LNCAP (cell line): ENCODE measurements around the gene ALDH1A3.

Experiments
- TF ChIP-seq, protein P1 (sequence below): fragments of 450-650 bp; IDR thresholded peaks from 2 replicates; pipeline ENCODE4 v1.5.1; 2017; ENCODE audit warnings: mild to moderate bottlenecking

ALDH1A3 gene

DNA sequence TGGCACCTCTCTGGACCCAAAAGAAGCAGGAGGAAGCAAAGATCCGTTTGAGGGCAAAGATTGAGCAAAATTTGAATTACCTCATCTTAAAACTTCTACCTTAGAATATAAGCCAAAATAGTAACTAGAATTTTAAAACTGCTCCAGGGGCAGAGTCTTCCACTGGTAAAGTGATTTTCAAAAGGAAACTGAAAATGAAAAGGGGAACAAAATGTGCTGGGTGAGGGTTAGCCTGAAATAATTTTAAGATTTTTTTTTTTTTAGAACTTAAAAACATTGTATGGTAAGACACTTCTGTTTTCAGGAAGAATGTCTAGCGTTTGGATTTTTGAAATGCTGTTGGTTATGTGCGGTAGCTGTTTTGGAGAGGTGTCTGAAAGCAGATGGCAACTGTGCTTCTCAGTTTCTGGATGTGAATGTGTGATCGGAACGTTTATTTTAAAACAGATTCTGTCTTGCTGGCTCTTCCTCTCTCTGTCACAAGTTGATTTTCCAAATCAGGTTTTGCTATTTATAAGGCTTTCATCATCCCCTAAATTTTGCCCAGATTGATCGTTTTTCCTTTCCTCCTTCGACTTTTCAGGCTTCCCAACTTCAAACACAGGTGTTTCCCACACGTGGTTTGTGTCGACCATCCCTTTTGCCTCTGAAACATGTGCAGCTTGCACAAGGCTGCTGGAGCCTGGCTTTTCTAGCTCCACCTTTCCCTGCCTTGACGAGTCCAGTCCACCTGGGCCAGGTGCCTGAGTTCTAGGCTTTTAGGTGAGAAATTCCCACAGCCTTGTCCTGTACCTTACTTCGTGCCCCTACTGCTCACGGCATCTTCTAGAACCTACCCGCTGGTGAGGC, 42.8 kb downstream of the ALDH1A3 start:
- TF ChIP-seq, protein P1, sequence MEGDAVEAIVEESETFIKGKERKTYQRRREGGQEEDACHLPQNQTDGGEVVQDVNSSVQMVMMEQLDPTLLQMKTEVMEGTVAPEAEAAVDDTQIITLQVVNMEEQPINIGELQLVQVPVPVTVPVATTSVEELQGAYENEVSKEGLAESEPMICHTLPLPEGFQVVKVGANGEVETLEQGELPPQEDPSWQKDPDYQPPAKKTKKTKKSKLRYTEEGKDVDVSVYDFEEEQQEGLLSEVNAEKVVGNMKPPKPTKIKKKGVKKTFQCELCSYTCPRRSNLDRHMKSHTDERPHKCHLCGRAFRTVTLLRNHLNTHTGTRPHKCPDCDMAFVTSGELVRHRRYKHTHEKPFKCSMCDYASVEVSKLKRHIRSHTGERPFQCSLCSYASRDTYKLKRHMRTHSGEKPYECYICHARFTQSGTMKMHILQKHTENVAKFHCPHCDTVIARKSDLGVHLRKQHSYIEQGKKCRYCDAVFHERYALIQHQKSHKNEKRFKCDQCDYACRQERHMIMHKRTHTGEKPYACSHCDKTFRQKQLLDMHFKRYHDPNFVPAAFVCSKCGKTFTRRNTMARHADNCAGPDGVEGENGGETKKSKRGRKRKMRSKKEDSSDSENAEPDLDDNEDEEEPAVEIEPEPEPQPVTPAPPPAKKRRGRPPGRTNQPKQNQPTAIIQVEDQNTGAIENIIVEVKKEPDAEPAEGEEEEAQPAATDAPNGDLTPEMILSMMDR: no peak

DNA sequence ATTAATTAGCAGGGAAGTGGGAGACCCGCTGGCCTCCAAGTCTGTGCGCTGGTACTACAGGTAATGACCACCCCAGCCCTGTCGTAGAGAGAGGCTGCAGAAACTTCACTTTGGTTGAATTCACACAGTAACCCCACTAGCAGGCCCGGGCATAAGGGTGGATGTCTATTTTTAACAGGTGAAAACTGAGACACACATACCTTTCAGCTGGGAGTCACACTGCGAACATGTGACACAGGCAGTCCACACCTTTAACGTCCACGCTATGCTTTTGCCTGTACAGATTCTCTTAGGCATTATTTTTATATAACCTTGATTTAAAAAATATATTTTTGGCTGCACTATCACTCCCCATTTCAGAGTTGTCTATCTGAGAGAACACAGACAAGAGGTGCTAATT, 43.4 kb downstream of the ALDH1A3 start:
- TF ChIP-seq, protein P1: no peak

DNA sequence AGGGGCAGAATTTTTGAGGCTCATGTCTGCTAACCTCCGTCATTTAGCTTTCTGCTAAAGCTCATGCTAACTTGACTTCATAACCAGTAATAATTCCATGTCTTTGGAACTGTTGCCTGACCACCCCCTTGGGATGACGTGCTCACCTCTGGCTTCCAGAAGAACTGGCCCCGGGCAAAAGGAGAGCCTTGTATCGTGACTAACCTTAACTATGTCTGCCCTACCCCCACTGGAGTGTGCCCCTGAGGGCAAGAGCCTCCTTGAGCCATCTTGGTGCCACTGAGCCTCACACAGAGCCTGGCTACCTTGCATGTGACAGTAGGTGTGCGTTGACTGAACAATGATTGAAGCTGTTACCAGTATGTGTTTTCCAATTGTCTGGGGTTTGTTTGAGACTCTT, 44.3 kb downstream of the ALDH1A3 start:
- TF ChIP-seq, protein P1: no peak

DNA sequence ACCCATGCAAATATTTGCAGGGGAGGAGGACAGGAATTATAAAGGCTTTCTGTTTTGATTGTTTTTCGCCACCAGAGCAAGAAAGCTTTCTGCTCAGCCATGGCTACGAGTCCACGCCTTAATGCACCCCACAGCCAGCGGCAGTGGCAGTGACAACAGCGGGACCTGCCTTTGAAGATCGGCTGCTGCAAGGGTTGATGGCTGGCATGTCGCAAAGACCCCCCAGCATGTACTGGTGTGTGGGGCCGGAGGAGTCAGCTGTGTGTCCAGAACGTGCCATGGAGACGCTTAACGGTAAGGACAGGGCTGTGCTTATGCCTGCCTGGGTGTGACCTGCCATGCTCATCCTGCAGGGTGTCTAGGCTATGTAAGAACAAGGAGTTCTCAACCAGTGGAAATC, 44.8 kb downstream of the ALDH1A3 start:
- TF ChIP-seq, protein P1: no peak

DNA sequence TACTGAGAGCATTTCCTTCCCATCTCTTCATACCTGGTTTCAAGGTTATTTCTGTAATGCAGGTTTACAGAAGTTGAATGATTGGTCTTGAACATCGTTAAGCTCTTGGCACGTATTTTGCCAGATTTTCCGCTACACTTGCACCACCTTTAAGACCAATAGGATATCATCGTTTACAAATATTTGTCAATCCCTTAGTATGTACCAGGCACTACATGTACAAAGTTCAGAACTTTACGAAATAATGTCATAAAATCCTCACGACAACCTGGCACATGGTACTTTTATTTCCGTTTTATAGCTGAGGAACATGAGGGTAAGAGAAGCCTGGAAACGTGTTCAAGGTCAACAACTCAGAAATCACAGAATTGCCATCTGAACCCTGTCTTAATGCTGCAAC, 45.8 kb downstream of the ALDH1A3 start:
- TF ChIP-seq, protein P1: no peak

DNA sequence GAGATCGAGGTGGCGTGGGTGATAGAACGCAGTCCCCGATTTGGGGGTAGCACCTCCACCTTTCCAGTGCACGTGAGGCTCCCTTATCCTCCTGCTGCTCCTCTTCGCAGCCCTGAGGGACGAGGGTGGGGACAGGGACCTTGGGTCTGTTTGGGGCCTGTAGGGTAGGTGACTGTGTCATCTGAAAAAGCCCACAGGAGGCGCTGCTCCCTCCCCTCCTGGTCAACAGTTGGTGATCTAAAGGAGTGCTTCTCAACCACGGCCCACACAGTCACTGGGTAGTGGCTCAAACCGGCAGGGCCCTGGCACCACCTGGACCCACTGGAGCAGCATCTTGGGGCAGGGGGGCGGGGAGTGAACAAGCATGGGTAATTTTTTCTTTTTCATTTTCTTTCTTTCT, 46.6 kb downstream of the ALDH1A3 start:
- TF ChIP-seq, protein P1: no peak

DNA sequence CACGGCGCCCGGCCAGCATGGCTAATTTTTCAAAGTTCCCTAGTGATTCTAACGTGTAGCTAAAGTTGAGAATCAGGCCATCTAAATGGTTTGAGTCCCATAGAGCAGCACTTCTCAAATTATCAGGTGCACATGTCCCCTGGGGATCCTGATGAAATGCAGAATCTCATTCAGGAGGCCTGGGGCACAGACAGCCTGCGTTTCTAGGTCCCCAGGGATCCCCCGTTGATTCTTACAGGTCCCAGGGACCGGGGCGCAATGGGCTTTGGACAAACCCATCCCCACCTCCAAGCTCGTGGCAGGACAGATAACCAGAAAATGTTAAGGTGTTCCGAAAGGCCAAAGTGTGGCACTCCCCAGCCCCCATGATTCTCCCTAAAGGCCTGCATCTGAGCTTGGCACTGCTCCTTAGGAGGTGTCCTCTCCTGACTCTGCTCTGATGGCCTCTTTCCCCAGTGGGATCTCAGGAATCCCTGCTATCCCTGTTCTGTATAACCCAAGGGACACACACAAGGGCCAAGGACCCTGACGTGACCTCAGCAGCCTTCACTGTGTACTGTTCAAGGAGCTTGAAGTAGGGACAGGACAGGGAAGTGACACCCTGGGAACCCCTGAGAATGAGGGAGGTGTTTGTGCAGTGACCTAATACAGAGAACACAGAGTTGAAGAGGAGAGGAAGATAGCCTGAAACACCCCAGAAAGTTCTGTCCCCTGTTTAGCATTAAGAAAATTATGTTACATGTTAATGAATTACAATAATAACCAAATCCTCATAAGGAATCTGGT, 47.5 kb downstream of the ALDH1A3 start:
- TF ChIP-seq, protein P1: no peak
